GM12864 (cell line): ENCODE data around the gene CFAP46.

ENCODE experiments used
- DNase-seq: peaks from one replicate; pipeline ENCODE4 v3.0.0-alpha.2; 2011; ENCODE audit warnings: low read depth
- H3K4me3 ChIP-seq: 2 replicates; pipeline ENCODE4 v1.5.1; 2011; ENCODE audit warnings: mild to moderate bottlenecking, low read depth, low read length, control low read depth
- TF ChIP-seq, protein P1 (sequence below): IDR thresholded peaks from 2 replicates; pipeline ENCODE4 v1.5.1; 2011; ENCODE audit warnings: low read depth, mild to moderate bottlenecking, moderate library complexity, low read length, control low read depth, inconsistent platforms; ENCODE audit errors: missing control alignments

CFAP46 gene

DNA sequence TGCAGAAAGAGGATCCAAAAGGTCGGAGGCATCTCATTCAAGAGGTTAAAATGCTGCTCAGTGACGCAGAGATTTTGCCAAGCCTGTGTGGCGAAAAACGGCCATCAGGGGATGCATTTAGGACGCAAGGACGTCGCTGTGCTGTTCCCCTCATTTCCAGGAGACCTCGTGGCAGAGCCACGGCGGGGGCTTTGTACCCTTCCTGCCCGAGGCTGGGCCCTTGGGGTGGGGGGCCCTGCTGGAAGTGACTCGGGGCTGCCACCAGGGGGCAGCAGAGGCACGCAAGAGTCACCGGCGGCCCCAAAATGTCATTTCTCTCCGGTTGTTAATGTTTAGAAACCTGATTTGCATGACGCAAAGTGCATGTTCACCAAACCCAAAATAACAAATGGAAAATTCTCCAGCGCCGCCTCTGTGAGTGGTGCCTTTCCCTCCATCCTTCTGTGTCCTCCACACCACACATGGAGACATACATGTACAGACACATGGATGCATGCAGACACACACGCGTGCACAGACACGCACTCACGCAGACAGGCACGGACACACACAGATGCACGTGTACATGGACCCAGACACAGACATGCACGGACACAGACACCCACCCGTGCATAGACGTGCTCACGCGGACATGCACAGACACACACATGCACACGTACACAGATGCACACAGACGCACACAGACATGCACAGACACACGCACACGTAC is 105.4 kb downstream of the CFAP46 start:
- no peak overlapping the region for H3K4me3 ChIP-seq
- DNase-seq, result no peak
- TF ChIP-seq, protein P1, sequence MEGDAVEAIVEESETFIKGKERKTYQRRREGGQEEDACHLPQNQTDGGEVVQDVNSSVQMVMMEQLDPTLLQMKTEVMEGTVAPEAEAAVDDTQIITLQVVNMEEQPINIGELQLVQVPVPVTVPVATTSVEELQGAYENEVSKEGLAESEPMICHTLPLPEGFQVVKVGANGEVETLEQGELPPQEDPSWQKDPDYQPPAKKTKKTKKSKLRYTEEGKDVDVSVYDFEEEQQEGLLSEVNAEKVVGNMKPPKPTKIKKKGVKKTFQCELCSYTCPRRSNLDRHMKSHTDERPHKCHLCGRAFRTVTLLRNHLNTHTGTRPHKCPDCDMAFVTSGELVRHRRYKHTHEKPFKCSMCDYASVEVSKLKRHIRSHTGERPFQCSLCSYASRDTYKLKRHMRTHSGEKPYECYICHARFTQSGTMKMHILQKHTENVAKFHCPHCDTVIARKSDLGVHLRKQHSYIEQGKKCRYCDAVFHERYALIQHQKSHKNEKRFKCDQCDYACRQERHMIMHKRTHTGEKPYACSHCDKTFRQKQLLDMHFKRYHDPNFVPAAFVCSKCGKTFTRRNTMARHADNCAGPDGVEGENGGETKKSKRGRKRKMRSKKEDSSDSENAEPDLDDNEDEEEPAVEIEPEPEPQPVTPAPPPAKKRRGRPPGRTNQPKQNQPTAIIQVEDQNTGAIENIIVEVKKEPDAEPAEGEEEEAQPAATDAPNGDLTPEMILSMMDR, result peak; percentile 89

DNA sequence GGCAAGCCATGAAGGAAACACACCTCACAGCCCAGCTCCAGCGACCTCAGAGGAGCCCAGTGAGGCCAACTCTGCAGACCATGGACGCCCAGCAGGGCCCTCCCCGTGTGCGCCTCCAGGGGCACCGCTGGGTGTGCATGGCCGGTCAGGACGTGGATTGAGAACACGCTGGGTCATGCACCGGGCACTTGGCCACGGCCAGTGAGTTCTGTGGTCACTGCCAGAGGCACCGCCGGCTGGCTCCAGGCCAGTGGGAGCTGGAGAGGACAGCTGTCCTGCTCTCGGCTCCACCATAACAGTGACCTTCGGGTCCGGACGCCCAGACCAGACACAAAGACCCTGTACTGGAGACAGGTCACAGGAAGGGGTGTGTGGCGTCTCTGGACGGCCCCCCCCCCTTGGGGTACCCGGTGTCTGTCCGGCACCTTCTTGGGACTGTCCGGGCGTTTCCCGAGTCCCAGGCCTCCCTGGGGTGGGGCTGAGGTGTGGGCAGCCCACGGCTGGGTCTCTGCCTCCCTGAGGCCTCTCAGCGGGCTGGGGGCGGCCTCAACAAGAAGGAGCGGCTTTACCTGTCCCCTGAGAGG is 106.0 kb downstream of the CFAP46 start:
- no peak for DNase-seq
- TF ChIP-seq, protein P1, result no peak
- no peak overlapping the region for H3K4me3 ChIP-seq

DNA sequence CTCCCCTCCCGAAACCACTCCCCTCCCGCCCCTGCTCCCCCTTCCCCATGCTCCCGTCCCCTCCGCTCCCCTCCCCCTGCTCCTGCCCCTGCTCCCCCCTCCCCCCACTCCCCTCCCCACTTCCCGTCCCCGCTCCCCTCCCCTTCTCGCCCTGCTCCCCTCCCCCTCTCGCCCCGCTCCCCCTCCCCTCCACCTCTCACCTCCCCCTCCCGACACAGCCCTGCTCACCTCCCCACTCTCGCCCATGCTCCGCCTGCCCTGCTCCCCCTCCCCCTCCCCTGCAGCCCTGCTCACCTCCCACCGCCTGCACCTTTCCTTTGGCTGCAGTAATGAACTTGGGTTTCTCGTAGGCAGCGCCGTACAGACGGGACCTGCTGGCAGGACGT is 106.5 kb downstream of the CFAP46 start:
- H3K4me3 ChIP-seq, result no peak overlapping the region
- TF ChIP-seq, protein P1, result no peak
- no peak for DNase-seq

DNA sequence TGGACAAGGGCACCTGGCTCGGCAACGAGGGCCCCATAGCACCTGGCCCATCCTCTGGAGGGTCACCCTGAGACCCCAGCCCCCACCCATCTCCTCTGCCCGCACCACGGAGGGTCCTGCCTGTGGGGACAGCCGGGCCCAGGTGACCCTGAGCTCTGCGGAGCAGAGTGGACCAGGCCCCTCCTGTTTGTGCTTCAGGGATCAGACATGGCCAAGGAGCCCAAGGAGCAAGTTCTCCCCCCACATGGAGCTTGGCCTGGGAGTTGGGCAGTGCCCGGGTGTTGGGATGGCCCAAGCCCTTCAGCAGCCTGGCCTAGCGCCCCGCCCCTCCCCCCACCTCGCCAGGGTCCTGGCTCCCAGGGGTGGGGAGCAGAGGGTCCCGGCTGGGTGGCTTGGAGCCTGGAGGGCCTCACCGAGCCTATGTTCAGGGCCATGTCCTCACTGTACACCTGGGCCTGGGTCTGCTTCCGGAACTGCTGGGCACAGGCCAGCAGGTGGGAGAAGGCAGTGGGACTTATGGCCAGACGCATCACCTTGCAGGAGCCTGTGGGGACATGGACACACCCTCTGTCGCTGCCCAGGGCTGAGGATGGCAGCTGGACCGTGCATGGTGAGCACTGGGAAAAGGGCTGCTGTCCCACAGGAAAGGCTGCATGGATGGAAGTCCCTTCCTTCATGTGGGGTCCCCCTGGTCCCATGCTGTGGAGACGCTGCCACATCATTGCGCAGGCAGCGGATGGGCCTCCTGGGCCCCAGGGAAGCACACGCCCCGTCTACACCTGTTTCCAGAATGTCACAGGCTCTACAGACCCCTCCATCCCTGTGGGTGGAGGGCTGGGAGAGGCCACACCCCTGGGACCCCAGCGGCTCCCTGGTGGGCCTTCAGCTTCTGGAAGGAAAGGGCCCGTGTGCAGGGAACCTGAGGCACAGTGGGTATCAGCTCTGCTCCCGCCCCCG is 107.2 kb downstream of the CFAP46 start:
- no peak overlapping the region for H3K4me3 ChIP-seq
- TF ChIP-seq, protein P1, result no peak
- DNase-seq, result no peak

DNA sequence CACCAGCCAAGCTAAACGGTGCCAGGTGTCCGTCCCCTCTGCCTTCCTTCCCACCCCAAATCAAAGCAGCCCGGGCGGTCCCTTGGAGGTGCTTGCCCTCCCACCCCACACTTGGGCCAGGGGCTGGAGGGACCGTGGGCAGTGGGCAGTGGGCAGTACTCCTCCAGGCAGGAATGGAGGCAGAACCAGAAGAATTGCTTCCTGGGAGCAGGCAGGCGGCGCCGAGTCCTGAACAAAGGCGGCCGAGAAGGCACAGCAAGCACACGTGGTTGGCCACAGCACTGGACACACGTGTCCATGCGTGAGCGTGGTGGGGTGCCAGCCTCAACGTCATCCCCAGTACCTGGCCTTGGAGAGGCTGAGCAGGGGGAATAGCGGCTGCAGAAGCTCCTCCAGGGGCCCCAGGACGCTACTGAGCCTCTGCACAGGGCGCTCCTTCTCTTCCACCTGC is 108.0 kb downstream of the CFAP46 start:
- DNase-seq, result no peak
- no peak overlapping the region for H3K4me3 ChIP-seq
- TF ChIP-seq, protein P1, result no peak

DNA sequence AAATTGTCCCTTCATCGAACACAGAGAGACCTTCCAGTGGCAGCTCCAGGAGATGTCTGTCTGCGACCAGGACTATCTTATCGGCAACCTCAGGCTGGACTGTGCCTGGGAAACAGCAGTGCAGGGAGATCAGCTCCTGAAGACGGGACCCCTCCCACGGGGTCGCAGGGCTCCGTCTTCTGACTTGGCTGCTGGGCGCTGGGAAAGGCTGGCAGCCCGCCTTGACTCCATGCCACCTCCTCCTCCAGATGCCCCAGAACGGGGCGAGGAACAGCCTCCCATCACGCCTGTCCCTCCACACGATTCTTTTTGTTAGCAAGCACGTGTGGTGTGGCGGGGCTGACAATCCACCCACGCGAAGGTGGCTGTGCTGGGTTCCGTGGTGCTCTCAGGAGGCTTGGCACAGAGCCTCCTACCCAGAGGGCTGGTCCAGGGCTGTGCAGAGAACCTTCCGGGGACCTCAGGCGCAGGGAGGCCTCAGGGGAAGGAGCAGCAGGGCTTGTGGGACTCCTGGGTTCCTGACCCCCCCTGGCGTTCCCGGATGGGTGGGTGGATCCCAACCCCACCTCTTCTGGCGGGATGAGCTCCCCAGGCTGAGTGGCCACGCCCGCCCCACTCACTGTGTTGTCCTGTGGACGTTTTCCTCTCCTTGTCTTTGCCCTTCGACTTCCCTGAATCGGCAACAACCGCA is 108.8 kb downstream of the CFAP46 start:
- TF ChIP-seq, protein P1, result no peak
- no peak overlapping the region for H3K4me3 ChIP-seq
- no peak for DNase-seq
